ENCODE data around the gene TGFB2. TPM values are rescaled to one million over a fixed set of nuclear protein-coding genes. Genes with fewer than 3 reads are reported as not detected.

Gene TGFB2
- total RNA-seq, 1 experiment from 2014 or later = 37.6 TPM

GRCh38 chr1:218341325-218341724 is 3.8 kb upstream of the TGFB2 start:
- Mint-ChIP-seq H3K36me3 (ENCODE audit: insufficient read depth, unreplicated experiment) (no peaks in the 10 kb centered on the region), H3K9me3 (ENCODE audit: low read depth, unreplicated experiment) (no peaks in the 10 kb centered on the region), H3K27ac (ENCODE audit: unreplicated experiment) (no peak overlapping the region), H3K4me3 (ENCODE audit: low read depth, unreplicated experiment) (no peak overlapping the region), H3K27me3 (ENCODE audit: unreplicated experiment) (no peaks in the 10 kb centered on the region), H3K4me1 (ENCODE audit: low read depth, unreplicated experiment) (peaks cover 14% of the 10 kb centered on the region)
- intact Hi-C loops (cut with micrococcal nuclease; ENCODE audit: unreplicated experiment) = loop anchor here (10.0 kb wide), 1 partner anchor 333 kb away; no protein-coding TSS in a partner anchor
- TF ChIP-seq CTCF (IDR thresholded peaks at IDR 0.05; ENCODE audit: unreplicated experiment) = no peak
- no peak for DNase-seq
- no TSS peak for BruUV-seq (replicated peaks)
- CTCF ChIA-PET = no interaction called here

GRCh38 chr1:218342091-218342490 is 3.0 kb upstream of the TGFB2 start:
- CTCF ChIA-PET = interaction anchor here (0.7 kb wide), 1 partner anchor 892 kb away, joined by 3 read pairs; no protein-coding TSS in a partner anchor
- Mint-ChIP-seq H3K27ac (ENCODE audit: unreplicated experiment) (no peak overlapping the region), H3K36me3 (ENCODE audit: insufficient read depth, unreplicated experiment) (no peaks in the 10 kb centered on the region), H3K9me3 (ENCODE audit: low read depth, unreplicated experiment) (no peaks in the 10 kb centered on the region), H3K4me3 (ENCODE audit: low read depth, unreplicated experiment) (no peak overlapping the region), H3K27me3 (ENCODE audit: unreplicated experiment) (no peaks in the 10 kb centered on the region), H3K4me1 (ENCODE audit: low read depth, unreplicated experiment) (peaks cover 6% of the 10 kb centered on the region)
- no peak for DNase-seq
- TF ChIP-seq CTCF (IDR thresholded peaks at IDR 0.05; ENCODE audit: unreplicated experiment) = no peak
- BruUV-seq (replicated peaks) = no TSS peak
- intact Hi-C loops (cut with micrococcal nuclease; ENCODE audit: unreplicated experiment) = loop anchor here (10.0 kb wide), 1 partner anchor 333 kb away; no protein-coding TSS in a partner anchor

- Mint-ChIP-seq H3K27me3 (ENCODE audit: unreplicated experiment) (no peaks in the 10 kb centered on the region), H3K4me3 (ENCODE audit: low read depth, unreplicated experiment) (no peak overlapping the region), H3K4me1 (ENCODE audit: low read depth, unreplicated experiment) (peaks cover 19% of the 10 kb centered on the region), H3K9me3 (ENCODE audit: low read depth, unreplicated experiment) (no peaks in the 10 kb centered on the region), H3K27ac (ENCODE audit: unreplicated experiment) (no peak overlapping the region), H3K36me3 (ENCODE audit: insufficient read depth, unreplicated experiment) (peaks cover 6% of the 10 kb centered on the region)
- BruUV-seq (replicated peaks) = no TSS peak
- intact Hi-C loops (cut with micrococcal nuclease; ENCODE audit: unreplicated experiment) = loop anchor here (2.0 to 10.0 kb wide), 7 partner anchors 141 to 601 kb away; no protein-coding TSS in a partner anchor
- CTCF ChIA-PET = interaction anchor here (0.6 to 2.9 kb wide), 13 partner anchors 16 to 842 kb away, joined by 3 to 18 read pairs (median 4); no protein-coding TSS in a partner anchor
- no peak for TF ChIP-seq CTCF (IDR thresholded peaks at IDR 0.05; ENCODE audit: unreplicated experiment)
- DNase-seq = peak; percentile 70
These were observed 696 bp downstream of the TGFB2 start for GRCh38 chr1:218345673-218346390.

GRCh38 chr1:218346391-218347204 is 1.5 kb downstream of the TGFB2 start:
- Mint-ChIP-seq H3K9me3 (ENCODE audit: low read depth, unreplicated experiment) (no peaks in the 10 kb centered on the region), H3K27ac (ENCODE audit: unreplicated experiment) (no peak overlapping the region), H3K36me3 (ENCODE audit: insufficient read depth, unreplicated experiment) (peaks cover 14% of the 10 kb centered on the region), H3K4me3 (ENCODE audit: low read depth, unreplicated experiment) (no peak overlapping the region), H3K4me1 (ENCODE audit: low read depth, unreplicated experiment) (peaks cover 26% of the 10 kb centered on the region), H3K27me3 (ENCODE audit: unreplicated experiment) (no peaks in the 10 kb centered on the region)
- DNase-seq = peak; percentile 32
- intact Hi-C loops (cut with micrococcal nuclease; ENCODE audit: unreplicated experiment) = loop anchor here (5.0 to 10.0 kb wide), 6 partner anchors 141 to 601 kb away; no protein-coding TSS in a partner anchor
- BruUV-seq (replicated peaks) = TSS peak; percentile 42
- TF ChIP-seq CTCF (IDR thresholded peaks at IDR 0.05; ENCODE audit: unreplicated experiment) = no peak
- CTCF ChIA-PET = interaction anchor here (0.9 to 2.9 kb wide), 4 partner anchors 17 to 721 kb away, joined by 3 to 18 read pairs (median 4); no protein-coding TSS in a partner anchor
